HG03565 (cell line): ENCODE measurements around the gene MTCL1.
"Not testable (repeated sequence)": the region's sequence is repeated elsewhere in the genome, so short reads cannot be mapped to it uniquely, and the experiment has no call there.

Experiments
- ATAC-seq: cut with Tn5 transposase; IDR thresholded peaks from one replicate; pipeline ENCODE4 v1.9.1; 2021; ENCODE audit warnings: mild to moderate bottlenecking, moderate library complexity; ENCODE audit not compliant: unreplicated experiment

The MTCL1 gene

DNA sequence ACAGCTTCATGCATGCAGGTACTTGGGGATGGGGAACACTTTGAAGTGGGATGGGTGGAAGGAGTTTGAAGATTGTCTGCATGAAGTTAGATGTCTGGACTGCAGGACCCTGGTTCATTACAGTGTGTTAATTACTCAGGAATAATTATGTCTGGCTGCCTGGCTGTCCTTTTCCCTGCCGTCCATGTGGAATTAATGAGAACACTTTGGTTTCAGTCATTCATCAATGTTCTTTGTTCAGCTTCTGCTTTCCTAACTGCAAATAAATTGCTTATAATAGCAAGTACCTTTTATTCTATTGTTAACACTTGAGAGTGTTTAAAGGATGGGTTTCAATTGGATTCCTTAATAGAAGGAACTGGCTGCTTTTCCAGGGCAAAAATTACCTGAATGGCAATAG lies 35.8 kb downstream of the MTCL1 start:
- ATAC-seq = no peak

DNA sequence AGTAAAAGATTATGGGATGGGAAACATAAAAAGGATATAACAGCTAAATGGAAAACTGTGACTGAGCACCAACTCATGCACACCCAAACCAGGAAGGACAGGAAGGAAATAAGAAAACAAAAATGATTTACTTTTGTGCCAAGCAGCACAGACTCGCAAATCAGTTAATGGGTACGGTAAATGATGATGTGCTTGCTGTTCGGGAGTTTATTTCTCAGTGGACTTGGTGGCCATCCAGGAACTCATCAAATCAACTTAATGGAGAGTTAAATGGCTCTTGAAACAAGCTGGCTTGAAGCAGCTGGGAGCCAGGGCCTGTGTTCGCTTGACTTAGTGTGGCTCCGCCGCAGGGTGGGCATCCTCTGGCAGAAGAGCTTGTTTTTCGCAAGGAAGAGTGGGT lies 36.2 kb downstream of the MTCL1 start:
- ATAC-seq = no peak

DNA sequence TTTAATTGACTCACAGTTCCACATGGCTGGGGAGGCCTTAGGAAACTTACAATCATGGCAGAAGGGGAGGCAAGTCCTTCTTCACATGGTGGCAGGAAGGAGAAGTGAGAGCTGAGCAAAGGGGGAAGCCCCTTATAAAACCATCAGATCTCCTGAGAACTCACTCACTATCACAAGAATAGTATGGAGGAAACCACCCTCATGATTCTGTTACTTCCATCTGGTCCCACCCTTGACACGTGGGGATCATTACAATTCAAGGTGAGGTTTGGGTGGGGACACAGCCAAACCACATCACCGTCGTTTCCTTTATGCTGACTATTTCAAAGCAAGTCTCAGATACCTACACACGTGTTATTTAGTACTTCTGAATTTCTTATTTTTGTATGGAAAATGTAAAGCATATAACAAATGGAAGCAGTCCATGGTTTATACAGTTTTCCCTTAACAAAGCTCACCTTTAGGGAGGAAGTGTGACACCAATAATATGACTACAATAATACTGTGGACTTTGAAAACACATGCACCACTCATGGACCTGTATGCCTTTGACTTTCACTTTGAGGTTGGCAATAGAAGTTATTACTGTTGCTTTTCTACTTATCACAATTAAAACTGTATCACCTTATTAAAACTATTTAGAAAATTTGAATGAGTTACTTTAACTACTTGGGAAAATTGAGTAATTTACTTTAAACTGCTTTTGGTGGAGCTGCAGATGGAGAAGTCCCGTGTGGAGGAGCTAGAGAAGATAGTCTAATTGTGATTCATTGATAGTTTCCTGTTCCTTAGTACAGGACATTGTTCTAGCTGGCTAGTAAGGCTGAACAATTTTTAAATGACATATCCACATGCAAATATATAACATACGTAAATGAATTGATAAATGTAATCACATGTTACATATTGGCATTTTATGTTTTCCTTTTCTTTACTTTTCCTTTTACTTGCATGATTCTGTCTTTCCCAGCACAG lies 37.3 kb downstream of the MTCL1 start:
- ATAC-seq = no peak

- ATAC-seq = no peak
Measured at GRCh38 chr18:8744038-8744437, 38.7 kb downstream of the MTCL1 start.

DNA sequence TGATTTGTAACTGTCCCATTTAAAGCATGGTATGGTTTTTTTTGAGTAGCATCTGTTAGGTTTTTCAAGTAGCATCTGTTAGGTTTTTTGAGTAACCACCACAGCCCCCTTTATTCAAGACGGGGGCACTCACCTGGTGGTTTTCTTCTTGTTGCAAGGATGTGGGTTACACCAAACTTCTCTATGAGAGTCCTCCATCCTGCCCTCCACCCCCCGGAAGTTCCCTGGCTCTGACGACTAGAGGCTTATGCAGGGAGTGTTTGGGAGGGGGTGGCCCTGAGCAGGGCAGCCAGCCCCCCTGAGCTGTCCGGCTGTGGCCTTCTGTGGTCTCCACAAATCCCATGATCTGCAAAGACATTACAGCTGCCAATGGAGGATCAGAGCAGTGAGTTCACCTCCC lies 39.3 kb downstream of the MTCL1 start:
- no peak for ATAC-seq

- no peak for ATAC-seq
Measured at GRCh38 chr18:8745355-8746014, 40.1 kb downstream of the MTCL1 start.

GRCh38 chr18:8747440-8747937 lies 42.1 kb downstream of the MTCL1 start:
- no peak for ATAC-seq

GRCh38 chr18:8749492-8749891 lies 44.1 kb downstream of the MTCL1 start:
- no peak for ATAC-seq

- no peak for ATAC-seq
Measured at GRCh38 chr18:8750954-8751415, 45.6 kb downstream of the MTCL1 start.

DNA sequence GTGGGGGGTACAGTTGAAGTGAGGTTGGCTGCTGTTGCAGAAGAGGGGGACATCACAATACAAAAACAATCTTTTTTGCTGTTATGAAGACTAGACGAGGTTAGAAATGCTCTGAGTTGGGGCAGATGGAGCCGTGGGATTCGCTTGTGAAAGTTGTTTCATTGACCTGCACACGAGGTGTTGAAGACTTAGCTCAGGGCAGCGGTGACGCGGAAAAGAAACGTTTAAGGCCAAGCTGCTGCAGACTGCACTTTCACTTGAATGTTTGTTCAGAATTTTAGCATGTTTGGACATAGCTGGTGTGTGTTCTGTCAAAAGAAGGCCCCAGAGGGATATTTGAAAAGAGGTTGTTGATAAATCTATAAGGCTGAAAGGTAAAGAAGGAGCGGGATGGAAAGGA lies 46.3 kb downstream of the MTCL1 start:
- no peak for ATAC-seq

- no peak for ATAC-seq
Measured at GRCh38 chr18:8752329-8752728, 47.0 kb downstream of the MTCL1 start.

- no peak for ATAC-seq
Measured at GRCh38 chr18:8754995-8755960, 49.9 kb downstream of the MTCL1 start.

GRCh38 chr18:8756571-8756970 lies 51.2 kb downstream of the MTCL1 start:
- ATAC-seq = no peak

DNA sequence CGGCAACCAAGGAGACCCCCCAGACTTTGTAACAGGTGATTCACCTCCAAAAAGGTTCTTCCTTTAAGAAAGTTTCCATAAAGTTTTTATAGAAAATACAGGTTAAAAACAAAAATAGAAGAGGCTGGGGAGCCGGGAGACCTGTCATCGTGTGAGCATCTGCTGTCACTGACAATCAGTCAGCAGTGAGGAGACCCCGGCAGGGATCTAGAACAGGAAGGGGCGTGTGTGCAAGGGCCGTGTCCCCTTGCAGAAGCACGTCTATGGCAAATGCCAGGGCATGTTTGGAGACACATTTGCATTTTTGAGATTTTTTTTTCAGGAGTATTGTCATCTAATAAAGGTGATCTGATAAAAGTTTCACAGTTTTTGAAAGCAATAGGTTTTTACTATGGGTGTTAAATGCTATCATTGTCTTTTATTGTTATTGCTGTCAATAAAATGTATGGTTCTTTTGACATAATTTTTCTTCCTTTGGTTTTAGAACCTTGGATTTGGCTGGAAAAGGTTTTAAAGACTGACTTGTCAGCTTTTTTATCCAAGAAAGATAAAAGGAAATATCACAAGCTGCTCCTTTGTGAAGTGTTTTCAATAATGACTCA lies 52.1 kb downstream of the MTCL1 start:
- no peak for ATAC-seq

DNA sequence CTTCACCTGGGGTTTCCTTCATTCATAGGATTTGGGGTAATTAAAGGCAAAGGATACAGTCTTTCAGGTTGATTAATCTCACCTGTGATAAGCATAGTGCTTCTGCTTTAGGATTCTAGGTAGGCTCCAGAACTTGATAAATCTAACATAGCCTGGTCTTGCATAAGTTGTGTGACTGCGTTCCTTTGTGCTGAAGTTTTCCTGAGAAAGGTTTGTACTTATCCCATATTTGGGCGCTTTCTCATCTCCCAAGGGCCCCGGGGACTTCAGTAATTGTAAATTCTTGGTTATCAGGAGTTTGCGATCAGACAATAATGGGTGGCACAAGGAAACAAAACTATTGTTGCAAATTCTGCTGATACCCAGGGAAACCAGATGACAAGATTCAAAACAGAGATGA lies 53.1 kb downstream of the MTCL1 start:
- ATAC-seq = no peak

GRCh38 chr18:8760984-8761383 lies 55.6 kb downstream of the MTCL1 start:
- ATAC-seq = no peak

- not testable (repeated sequence) for ATAC-seq
Measured at GRCh38 chr18:8761535-8761934, 56.2 kb downstream of the MTCL1 start.

- ATAC-seq = no peak
Measured at GRCh38 chr18:8762968-8763367, 57.6 kb downstream of the MTCL1 start.

DNA sequence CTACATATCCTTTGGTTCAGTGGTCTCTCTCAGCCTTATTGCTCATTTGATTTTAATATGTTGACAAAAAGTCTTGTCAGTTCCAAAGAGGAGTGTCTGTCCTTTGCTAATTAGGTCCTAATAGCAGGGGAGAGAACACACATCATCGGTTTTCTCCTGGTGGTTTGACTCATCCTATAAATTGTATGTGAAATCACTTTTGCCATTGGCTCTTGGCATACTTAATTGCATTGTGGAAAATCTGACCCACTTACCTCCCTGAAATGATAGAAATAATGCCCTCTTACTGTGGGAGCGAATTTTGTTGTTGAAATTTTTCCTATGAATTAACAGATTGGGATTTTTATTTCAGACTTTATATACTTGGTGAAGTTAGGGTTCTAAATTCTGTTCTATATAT lies 58.3 kb downstream of the MTCL1 start:
- ATAC-seq = no peak

- no peak for ATAC-seq
Measured at GRCh38 chr18:8765783-8766463, 60.6 kb downstream of the MTCL1 start.
